ENCODE results near the gene NBPF4.

GRCh38 chr1:108208724-108209446 lies 35.0 kb downstream of the NBPF4 start:
- TF ChIP-seq JUNB (IDR thresholded peaks at IDR 0.05): no peak
- no peak for TF ChIP-seq EHMT2 (IDR thresholded peaks at IDR 0.05; ENCODE audit: low read depth)
- no peak for TF ChIP-seq CTCF (IDR thresholded peaks at IDR 0.05)
- TF ChIP-seq BHLHE40 (IDR thresholded peaks at IDR 0.05; ENCODE audit: low read depth, low read length): no peak
- no peak for TF ChIP-seq USF2 (IDR thresholded peaks at IDR 0.05)
- no peak for TF ChIP-seq POLR2A (IDR thresholded peaks at IDR 0.05; ENCODE audit: low read length)
- no peak for TF ChIP-seq RCOR1 (IDR thresholded peaks at IDR 0.05; ENCODE audit: low read depth, low read length)
- TF ChIP-seq CHD4 (IDR thresholded peaks at IDR 0.05; ENCODE audit: borderline replicate concordance): no peak
